NCI-H510A (cell line): Measurements from ENCODE around the gene LRRC37A.
"Not testable (repeated sequence)": the region's sequence is repeated elsewhere in the genome, so short reads cannot be mapped to it uniquely, and the experiment has no call there.

Experiments
- DNase-seq: peaks from one replicate; lab custom pipeline; 2025; lab: John Stamatoyannopoulos, UW

The LRRC37A gene

GRCh38 chr17:46294831-46295230, at the start of gene LRRC37A:
TSS of gene LRRC37A (plus strand) at chr17:46295131. CDS start at chr17:46295134, 3 bp downstream.
- not testable (repeated sequence) for DNase-seq

- not testable (repeated sequence) for DNase-seq
Measured at GRCh38 chr17:46249153-46249552, 45.8 kb upstream of the LRRC37A start.

GRCh38 chr17:46252804-46253203, 42.1 kb upstream of the LRRC37A start:
- DNase-seq = not testable (repeated sequence)

GRCh38 chr17:46253722-46254121, 41.2 kb upstream of the LRRC37A start:
- DNase-seq = not testable (repeated sequence)

DNA sequence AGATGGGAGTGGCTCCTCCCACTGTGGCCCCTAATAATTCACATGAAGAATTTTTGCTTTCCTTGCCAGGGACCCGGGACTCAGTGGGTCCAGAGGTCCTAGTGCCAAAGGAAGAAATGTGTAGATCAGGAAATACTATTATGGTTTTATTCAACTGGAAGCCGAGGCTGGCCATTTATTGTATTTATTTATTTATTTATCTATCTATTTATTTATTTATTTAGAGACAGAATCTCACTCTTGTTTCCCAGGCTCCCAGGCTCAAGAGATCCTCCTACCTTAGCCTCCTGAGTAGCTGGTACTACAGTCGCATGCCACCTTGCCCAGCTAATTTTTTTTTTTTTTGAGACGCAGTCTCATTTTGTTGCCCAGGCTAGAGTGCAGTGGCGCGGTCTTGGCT, 40.7 kb upstream of the LRRC37A start:
- DNase-seq = not testable (repeated sequence)

GRCh38 chr17:46256369-46256768, 38.6 kb upstream of the LRRC37A start:
- not testable (repeated sequence) for DNase-seq

DNA sequence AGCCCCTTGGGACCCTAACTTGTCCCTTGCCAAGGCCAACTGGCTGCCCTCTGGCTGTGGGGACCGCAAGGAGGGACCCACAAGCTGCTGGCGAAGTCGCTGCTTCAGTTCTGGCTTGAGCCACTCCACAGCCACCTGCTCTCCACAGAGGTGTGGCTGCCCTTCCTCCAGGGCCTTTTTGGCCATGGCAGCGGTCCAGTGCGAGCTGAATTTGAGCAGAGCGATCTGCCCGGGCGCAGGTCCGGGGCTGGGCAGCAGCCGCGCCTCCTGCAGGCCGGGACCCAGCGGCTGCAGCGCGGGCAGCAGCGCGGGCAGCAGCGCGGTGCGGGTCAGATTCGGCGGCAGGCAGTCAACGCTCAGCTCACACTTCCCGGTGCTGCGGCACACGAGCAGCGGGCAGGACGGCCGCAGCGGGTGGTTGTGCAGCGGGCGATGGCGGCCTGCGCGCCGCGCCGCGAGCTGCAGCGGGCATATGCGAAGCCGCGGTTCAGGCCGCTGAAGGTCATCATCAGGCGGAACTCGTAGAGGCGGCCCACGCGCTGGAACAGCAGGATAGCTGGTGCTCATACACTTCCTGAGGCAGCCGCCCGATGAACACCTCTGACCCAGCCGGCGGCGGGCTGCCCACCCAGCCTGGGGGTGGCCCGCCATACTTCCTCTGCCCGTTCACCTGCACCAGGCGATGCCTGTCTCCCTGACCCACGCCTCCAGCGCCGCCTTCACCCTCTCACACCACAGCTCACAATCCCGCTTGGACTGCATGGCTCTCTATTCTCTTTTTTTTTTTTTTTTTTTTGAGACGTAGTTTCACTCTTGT, 34.9 kb upstream of the LRRC37A start:
- DNase-seq = not testable (repeated sequence)

- DNase-seq = no peak
Measured at GRCh38 chr17:46262271-46262670, 32.7 kb upstream of the LRRC37A start.

GRCh38 chr17:46264456-46265198, 30.3 kb upstream of the LRRC37A start:
- DNase-seq = no peak

GRCh38 chr17:46266063-46266655, 28.8 kb upstream of the LRRC37A start:
- DNase-seq = not testable (repeated sequence)

DNA sequence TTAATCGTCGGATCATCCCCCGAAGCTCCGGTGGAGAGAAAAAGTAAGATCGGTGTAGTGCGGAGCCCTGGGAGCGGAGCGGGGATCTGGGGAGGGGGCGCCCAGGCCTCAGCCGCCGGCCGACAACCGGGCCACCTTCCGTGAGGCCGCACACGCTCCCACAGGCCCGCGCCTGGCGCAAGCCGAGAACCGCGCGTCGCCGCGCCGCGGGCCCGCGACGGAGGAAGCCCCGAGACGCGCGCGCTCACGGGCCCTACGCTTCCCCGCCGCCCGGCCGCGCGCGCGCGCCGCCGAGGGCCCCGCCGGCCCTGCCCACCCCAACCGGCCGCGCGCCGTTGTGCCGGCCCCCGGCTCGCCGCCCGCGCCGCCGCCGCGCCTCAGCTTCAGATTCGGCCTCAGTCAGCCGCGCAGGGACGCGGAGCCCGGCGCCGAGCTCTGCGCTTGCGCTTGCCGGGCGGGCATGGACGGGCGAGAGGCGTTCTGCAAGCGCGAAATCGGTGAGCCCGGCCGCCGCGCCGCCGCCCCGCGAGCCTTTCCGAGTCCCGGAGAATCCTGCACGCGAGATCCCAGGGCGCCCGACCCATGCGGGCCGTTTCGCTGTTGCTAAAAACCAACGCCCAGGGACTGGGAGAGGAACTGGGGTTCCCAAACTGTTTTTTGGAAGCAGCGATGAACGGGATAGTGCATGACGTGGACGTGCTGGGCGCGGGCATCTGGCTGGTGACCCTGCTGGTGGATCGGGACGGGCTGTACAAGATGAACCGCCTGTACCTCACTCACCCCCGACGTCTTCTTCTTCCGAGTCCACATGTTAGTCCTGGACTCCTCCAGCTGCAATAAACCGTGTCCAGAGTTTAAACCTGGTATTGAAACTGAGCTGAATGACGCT, 28.0 kb upstream of the LRRC37A start:
- peak; percentile 97 for DNase-seq

DNA sequence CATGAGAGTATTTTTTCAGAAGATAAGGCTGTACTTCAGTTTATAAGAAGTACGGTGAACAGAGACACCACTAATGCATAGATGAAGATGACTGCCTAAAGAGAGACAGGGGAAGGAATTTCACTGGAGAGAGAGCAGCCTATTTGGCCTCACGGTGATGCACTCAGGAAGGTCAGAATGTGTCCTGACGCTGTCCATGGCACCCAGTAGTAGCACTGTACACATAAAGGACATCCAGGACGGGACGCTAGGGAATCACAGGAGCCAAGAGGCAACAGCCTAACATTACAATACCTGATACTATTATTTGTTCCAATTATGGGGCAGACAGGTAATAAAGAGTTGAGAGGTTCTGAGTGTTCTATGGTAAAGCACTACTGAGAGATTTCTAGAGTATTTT, 24.9 kb upstream of the LRRC37A start:
- no peak for DNase-seq

GRCh38 chr17:46273541-46274236, 21.2 kb upstream of the LRRC37A start:
- no peak for DNase-seq

DNA sequence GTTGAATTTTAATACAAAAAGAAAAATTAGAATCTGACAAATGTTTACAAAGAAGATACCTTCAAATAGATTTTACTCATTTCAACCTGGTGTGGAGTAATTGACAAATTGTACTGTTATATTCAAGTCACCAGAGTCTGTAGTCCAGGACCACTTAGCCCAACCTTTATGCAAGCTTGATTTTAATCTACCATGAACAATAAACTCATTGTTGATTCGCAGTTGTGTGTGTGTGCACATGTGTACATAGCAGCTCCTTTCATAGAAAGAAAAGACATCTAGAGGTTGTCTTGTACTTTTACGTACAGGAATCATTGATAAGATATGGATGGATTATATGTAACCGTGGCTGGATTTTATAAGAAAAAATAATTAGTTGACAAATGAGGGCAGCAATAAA, 20.7 kb upstream of the LRRC37A start:
- no peak for DNase-seq

DNA sequence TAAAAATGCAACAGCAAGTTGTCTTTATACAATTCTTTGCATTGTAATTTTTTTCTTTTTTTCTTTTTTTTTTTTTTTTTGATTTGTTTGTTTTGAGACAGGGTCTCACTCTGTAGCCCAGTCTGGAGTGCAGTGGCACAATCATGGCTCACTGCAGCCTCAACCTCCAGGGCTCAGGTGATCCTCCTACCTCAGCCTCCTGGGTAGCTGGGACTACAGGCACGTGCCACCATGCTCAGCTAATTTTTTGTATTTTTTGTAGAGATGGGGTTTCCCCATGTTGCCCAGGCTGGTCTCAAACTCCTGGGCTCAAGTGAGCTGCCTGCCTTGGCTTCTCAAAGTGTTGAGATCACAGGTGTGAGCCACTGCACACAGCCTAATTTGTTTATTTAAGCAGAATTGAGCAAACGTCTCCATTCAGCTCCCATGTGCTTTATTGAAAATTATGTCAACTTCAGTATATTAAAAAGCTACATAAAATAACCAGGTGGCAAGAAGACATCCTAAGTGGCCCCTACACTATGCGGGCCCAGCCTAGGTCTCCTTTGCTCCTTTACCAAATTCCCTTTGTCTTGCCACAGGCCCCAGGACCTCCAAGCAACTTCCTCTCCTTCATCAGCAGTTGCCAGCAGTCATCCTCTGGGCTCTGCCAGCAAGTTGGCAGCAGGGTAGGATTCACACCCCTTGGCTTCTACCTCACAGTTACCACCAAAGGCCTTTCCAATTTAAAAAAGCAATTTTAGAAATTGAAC, 18.0 kb upstream of the LRRC37A start:
- not testable (repeated sequence) for DNase-seq

DNA sequence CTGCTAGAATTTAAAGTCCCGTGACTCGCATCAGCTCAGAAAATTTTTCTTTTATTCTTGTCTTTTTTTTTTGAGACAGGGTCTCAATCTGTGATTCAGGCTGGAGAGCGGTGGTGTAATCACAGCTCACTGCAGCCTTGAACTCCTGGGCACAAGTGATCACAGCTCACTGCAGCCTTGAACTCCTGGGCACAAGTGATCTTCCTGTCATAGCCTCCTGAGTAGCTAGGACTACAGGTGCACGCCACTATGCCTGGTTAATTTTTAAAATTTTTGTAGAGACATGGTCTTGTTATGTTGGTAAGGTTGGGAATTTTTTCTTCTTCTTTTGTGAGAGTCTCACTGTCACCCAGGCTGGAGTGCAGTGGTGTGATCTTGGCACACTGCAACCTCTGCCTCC, 13.6 kb upstream of the LRRC37A start:
- DNase-seq = not testable (repeated sequence)

DNA sequence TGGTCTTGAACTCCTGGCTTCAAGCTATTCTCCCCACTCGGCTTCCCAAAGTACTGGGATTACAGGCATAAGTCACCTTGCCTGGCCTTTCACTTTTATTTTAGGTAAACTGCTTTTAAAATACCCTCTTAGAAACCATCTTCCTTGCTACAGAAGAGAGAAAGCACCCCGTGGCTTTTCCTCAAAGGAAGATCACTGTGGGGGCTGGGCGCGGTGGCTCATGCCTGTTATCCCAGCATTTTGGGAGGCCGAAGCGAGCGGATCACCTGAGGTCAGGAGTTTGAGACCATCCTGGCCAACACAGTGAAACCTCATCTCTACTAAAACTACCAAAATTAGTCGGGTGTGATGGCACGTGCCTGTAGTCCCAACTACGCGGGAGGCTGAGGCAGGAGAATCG, 12.3 kb upstream of the LRRC37A start:
- not testable (repeated sequence) for DNase-seq

- not testable (repeated sequence) for DNase-seq
Measured at GRCh38 chr17:46284467-46284866, 10.5 kb upstream of the LRRC37A start.

DNA sequence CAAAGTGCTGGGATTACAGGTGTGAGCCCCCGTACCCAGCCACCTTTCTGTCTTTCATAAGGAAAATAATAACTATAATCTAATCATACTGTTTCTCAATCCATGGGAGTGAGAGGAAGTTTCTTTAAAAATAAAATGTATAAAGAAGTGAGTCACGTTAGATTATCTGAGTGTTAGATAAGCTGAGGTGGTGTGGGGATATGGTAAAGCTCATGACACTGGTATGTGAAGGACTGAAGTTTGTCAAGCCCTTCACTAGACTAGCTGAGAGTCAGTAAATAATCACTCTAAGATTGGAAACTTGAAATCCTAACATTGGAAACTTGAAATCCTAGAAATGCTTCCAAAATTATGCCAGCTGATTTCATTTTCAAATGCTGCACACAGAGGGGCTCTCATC, 9.4 kb upstream of the LRRC37A start:
- not testable (repeated sequence) for DNase-seq

GRCh38 chr17:46286764-46287221, 8.1 kb upstream of the LRRC37A start:
- DNase-seq = peak; percentile 37
